NT2/D1 (cell line): ENCODE data around the gene ABI2.

ENCODE experiments used
- SUZ12 ChIP-seq: IDR thresholded peaks from 2 replicates; pipeline ENCODE4 v1.6.1; 2011; ENCODE audit not compliant: insufficient read length, insufficient read depth; ENCODE audit errors: extremely low read depth
- YY1 ChIP-seq: IDR thresholded peaks from 2 replicates; pipeline ENCODE4 v1.6.1; 2011; ENCODE audit not compliant: insufficient read length, insufficient read depth
- ZNF274 ChIP-seq: IDR thresholded peaks from 2 replicates; pipeline ENCODE4 v1.6.1; 2011; ENCODE audit warnings: mild to moderate bottlenecking, low read depth, low read length

GRCh38 chr2:203328760-203329540, 756 bp downstream of the ABI2 start:
- TF ChIP-seq SUZ12 = no peak
- TF ChIP-seq ZNF274 = no peak
- TF ChIP-seq YY1 = no peak
